ENCODE data around the gene ANKRD36C. TPM values are rescaled to one million over a fixed set of nuclear protein-coding genes. Genes with fewer than 3 reads are reported as not detected.
"Not testable (repeated sequence)": the region's sequence is repeated elsewhere in the genome, so short reads cannot be mapped to it uniquely, and the experiment has no call there.

ANKRD36C gene
- total RNA-seq, 1 donor from 2014 or later, result 9.2 TPM

- DNase-seq (ENCODE audit: low spot score); intact Hi-C loops (cut with DNase I): not testable (repeated sequence)
Measured at GRCh38 chr2:95834077-95835013, 157.3 kb downstream of the ANKRD36C start.

DNA sequence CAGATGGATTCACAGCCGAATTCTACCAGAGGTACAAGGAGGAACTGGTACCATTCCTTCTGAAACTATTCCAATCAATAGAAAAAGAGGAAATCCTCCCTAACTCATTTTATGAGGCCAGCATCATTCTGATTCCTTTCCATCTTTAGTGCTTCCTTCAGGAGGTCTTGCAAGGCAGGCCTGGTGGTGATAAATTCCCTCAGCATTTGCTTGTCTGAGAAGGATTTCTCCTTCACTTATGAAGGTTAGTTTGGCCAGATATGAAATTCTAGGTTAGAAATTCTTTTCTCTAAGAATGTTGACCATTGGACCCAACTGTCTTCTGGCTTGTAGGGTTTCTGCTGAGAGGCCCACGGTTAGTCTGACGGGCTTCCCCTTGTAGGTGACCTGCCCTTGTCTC is 167.4 kb downstream of the ANKRD36C start:
- DNase-seq (ENCODE audit: low spot score); intact Hi-C loops (cut with DNase I): not testable (repeated sequence)

DNA sequence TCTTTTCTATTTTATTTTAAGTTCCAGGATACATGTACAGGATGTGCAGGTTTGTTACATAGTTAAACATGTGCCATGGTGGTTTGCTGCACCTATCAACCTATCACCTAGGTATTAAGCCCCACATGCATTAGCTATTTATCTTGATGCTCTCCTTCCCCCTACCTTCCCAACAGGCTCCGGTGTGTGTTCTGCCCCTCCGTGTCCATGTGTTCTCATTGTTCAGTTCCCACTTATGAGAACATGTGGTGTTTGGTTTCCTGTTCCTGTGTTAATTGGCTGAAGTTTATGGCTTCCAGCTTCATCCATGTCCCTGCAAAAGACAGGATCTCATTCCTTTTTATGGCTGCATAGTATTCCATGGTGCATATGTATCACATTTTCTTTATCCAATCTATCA is 174.1 kb downstream of the ANKRD36C start:
- DNase-seq (ENCODE audit: low spot score); intact Hi-C loops (cut with DNase I): not testable (repeated sequence)

- DNase-seq (ENCODE audit: low spot score); intact Hi-C loops (cut with DNase I): not testable (repeated sequence)
Measured at GRCh38 chr2:95813311-95813710, 178.3 kb downstream of the ANKRD36C start.

DNA sequence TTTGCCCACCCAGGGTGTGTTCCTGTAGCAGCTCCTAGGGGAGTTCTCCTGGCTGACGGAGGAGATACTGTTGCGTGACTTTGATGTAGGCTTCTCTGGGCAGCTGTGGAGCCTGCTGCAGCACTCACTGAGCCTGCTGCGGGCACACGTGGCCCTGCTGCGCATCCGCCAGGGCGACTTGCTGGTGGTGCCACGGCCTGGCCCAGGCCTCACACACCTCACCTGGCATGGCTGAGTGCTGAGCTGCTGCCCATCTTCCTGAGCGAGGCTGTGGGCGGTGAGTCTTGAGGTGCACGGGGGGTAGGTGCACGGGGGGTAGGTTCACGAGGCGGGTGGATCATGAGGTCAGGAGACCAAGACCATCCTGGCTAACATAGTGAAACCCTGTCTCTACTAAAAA is 191.7 kb downstream of the ANKRD36C start:
- intact Hi-C loops (cut with DNase I), result no loop called here
- no peak for DNase-seq (ENCODE audit: low spot score)

GRCh38 chr2:95799147-95799889 is 192.3 kb downstream of the ANKRD36C start:
- intact Hi-C loops (cut with DNase I); DNase-seq (ENCODE audit: low spot score): not testable (repeated sequence)

GRCh38 chr2:95796249-95797099 is 195.2 kb downstream of the ANKRD36C start:
- intact Hi-C loops (cut with DNase I), result not testable (repeated sequence)

DNA sequence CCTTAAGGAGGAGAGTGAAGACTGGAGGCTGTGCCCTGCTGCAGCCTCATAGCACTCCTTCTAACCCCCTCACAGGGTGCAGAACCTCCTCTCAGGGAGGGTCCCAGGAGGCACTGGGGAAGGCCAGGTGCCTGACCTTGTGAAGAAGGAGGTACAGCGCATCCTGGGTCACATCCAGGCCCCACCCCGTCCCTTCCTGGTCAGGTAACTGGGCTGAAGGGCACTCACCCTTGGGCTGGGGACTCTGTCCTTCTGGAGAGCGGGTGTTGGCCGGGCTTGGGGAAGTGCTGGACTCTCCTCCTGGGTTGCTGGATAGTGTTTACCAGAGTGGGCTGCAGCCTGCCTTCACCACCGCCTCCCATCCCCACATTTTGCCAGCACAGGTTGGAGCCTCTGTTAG is 197.7 kb downstream of the ANKRD36C start:
- DNase-seq (ENCODE audit: low spot score); intact Hi-C loops (cut with DNase I): not testable (repeated sequence)

More at GRCh38 chr2:95796249-95797099, 195.2 kb downstream of the ANKRD36C start:
- DNase-seq (ENCODE audit: low spot score), result not testable (repeated sequence)

- intact Hi-C loops (cut with DNase I); DNase-seq (ENCODE audit: low spot score): not testable (repeated sequence)
Measured at GRCh38 chr2:95790180-95790579, 201.4 kb downstream of the ANKRD36C start.

GRCh38 chr2:95789385-95789784 is 202.2 kb downstream of the ANKRD36C start:
- intact Hi-C loops (cut with DNase I); DNase-seq (ENCODE audit: low spot score): not testable (repeated sequence)

GRCh38 chr2:95788642-95789041 is 203.0 kb downstream of the ANKRD36C start:
- intact Hi-C loops (cut with DNase I); DNase-seq (ENCODE audit: low spot score): not testable (repeated sequence)

Other genes with a start within 250 kb of the ANKRD36C start
- 6.6 TPM for gene GPAT2, start 43.1 kb upstream of the ANKRD36C start, total RNA-seq
- gene ADRA2B, start 124.7 kb upstream of the ANKRD36C start, total RNA-seq, result 5.5 TPM
- gene ASTL, start 146.7 kb upstream of the ANKRD36C start, total RNA-seq, result not detected
- 1.3 TPM for gene DUSP2, start 153.6 kb upstream of the ANKRD36C start, total RNA-seq
- gene STARD7, start 217.0 kb upstream of the ANKRD36C start, total RNA-seq, result 142 TPM